ENCODE results near the gene NARS2.

GRCh38 chr11:78428266-78428636 is 146.4 kb downstream of the NARS2 start:
- TF ChIP-seq, protein P1, sequence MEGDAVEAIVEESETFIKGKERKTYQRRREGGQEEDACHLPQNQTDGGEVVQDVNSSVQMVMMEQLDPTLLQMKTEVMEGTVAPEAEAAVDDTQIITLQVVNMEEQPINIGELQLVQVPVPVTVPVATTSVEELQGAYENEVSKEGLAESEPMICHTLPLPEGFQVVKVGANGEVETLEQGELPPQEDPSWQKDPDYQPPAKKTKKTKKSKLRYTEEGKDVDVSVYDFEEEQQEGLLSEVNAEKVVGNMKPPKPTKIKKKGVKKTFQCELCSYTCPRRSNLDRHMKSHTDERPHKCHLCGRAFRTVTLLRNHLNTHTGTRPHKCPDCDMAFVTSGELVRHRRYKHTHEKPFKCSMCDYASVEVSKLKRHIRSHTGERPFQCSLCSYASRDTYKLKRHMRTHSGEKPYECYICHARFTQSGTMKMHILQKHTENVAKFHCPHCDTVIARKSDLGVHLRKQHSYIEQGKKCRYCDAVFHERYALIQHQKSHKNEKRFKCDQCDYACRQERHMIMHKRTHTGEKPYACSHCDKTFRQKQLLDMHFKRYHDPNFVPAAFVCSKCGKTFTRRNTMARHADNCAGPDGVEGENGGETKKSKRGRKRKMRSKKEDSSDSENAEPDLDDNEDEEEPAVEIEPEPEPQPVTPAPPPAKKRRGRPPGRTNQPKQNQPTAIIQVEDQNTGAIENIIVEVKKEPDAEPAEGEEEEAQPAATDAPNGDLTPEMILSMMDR (conservative IDR thresholded peaks at IDR 0.05; ENCODE audit: low read depth, low read length), result no peak
- no peak for TF ChIP-seq EZH2 (IDR thresholded peaks at IDR 0.05; ENCODE audit: borderline replicate concordance, low read depth, low read length, poor library complexity, severe bottlenecking)
